ENCODE measurements around the gene DNAJC5. TPM values are rescaled to one million over a fixed set of nuclear protein-coding genes. Genes with fewer than 3 reads are reported as not detected.
A peak's percentile ranks its signal among the peaks of the same experiment; 100 is the strongest.
"Not testable (repeated sequence)": the region's sequence is repeated elsewhere in the genome, so short reads cannot be mapped to it uniquely, and the experiment has no call there.

DNAJC5 gene
- total RNA-seq, 1 experiment from 2014 or later, result 16.1 TPM

DNA sequence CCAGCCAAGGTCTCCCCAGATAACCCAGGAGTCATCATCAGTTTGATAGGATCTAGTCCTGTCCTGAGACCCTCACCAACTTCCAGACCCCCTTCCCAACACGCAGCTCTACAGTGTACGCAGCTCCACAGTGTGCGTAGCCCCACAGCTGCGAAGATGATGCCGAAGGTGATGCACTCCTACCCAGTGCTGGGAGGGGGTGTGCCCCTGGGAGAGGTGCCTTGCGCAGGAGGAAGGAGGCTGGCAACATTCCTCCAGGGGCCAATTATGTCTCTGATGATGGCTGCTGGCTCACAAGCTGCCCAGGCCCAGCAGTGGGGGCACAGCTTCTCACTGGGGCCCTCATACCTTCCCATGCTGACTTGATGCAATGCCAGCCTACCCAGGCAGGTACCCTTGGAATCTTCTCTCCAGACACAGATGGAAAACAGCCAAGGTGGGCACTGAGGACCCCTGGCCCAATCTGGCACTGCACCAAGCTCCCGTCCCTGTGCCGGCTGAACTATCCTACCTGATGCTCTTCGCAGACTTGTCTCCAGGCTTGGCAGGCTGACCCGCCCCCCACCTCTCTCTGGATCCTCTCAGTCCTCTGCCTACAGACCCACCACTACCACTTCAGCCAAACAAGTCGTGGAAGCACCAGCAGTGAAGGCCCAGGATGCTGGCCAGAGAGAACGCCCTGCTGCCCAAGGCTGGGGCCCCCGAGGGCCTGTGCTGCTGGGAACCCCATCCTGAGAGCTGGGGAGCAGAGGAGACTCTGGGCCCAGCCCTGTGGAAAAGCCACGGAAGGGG is 73.4 kb downstream of the DNAJC5 start:
- no peak for DNase-seq (ENCODE audit: low spot score)

- DNase-seq (ENCODE audit: low spot score), result no peak
These were observed 74.2 kb downstream of the DNAJC5 start for GRCh38 chr20:63968928-63969760.

- peak; percentile 16 for DNase-seq (ENCODE audit: low spot score)
These were observed 75.2 kb downstream of the DNAJC5 start, which contains the start of gene ZNF512B for GRCh38 chr20:63969838-63970713. ZNF512B (minus strand) TSS chr20:63969930; CDS start chr20:63967950, 1,980 bp downstream.

- DNase-seq (ENCODE audit: low spot score), result no peak
These were observed 75.9 kb downstream of the DNAJC5 start for GRCh38 chr20:63970714-63971431.

DNA sequence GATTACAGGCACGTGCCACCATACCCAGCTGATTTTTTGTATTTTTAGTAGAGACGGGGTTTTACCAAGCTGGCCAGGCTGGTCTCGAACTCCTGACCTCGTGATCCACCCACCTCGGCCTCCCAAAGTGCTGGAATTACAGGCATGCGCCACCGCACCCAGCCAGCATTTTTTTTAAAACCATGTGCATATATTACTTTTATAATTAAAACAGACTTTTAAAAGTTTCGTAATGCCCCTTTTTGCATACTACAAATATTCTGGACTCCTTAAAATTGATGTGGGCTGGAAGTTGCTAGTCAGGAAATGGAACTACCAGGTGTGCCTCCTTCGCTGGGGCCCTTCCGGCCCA is 77.0 kb downstream of the DNAJC5 start:
- not testable (repeated sequence) for DNase-seq (ENCODE audit: low spot score)

GRCh38 chr20:63972312-63973159 is 77.6 kb downstream of the DNAJC5 start:
- no peak for DNase-seq (ENCODE audit: low spot score)

- DNase-seq (ENCODE audit: low spot score), result no peak
These were observed 78.2 kb downstream of the DNAJC5 start for GRCh38 chr20:63973160-63973479.

DNA sequence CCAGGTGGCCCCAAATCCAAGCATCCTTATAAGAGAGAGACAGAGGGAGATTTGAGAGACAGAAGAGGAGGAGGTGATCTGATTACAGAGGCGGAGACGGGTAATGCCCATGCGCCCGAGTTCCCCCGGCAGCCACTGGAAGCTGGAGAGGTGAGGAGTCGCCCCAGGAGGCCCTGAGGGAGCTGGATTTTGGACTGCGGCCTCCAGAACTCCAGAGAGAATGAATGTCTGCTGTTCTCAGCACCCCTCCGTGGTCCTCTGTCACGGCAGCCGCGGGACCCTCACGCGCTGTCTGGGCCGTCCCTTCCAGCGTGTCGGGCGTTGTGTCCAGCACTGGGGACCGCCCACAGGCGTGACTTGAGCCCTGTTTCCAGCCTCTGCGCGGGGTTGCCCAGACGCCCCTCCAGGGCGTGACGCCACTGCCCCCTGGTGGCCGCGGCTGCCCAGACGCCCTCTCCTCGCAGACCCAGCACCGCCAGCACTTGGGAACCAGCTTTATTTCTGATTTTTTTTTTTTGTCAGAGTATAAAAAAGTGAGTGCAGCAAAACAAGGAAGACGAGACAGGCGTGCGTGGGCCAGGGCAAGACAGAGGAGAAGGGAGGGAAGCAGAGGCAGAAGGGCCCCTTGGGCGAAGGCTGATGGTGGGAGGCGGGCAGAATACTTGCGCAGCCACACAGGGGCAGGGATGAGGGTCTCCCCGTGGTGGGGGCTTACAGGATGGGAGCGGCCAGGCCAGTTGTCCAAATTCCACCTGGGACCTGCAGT is 78.9 kb downstream of the DNAJC5 start:
- peak; percentile 74 for DNase-seq (ENCODE audit: low spot score)

DNA sequence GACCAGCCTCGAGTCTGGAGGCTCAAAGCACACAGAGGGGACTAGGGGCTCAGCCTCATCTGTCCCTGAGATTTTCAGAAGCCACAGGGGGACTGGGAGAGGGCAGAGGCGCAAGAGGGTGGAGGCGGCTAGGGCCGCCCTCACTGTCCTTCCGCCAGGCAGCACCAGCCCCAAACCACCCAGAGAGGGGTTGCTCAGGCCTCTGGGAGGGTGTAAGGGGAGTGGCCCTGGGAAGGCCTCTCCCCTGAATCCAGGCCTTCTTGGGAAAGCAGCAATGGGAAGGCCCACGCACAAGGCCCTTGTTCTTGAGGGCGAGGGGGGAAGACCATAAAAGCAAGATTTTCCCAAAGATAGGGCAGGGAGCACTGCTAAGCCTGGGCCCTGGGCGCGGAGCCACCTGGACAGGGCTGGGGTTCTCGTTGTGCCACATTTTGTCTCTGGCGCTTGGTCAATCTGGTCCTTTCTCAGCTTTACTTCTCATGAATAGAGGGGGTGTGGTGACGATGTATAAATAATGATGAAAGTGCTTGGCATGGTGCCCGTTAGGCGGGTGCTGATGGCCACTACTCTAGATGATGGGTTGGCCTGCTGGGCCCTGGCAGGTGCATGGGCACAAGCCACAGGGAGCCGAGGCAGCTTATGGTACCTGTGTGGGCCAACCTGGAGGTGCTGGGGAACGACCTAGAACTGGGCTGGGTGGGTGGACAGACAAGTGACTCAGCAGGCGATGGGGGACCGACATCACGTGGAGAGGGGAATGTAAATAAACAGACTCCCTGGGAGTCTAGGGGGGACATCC is 79.7 kb downstream of the DNAJC5 start:
- peak; percentile 50 for DNase-seq (ENCODE audit: low spot score)

DNA sequence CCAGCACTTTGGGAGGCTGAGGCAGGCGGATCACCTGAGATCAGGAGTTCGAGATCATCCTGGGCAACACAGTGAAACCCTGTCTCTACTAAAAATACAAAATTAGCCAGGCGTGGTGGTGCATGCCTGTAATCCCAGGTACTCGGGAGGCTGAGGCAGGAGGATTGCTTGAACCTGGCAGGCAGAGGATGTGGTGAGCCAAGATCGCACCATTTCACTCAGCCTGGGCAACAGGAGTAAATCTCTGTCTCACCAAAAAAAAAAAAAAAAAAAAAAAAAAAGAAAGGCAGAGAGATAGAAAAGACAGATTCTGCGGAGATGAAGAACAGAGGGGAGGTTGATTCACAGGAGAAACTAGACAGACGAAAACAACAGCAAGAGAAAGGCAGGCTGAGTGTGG is 81.6 kb downstream of the DNAJC5 start:
- not testable (repeated sequence) for DNase-seq (ENCODE audit: low spot score)

GRCh38 chr20:63976980-63977738 is 82.2 kb downstream of the DNAJC5 start:
- DNase-seq (ENCODE audit: low spot score), result no peak

- DNase-seq (ENCODE audit: low spot score), result no peak
These were observed 82.9 kb downstream of the DNAJC5 start for GRCh38 chr20:63977739-63978276.

- DNase-seq (ENCODE audit: low spot score), result no peak
These were observed 83.6 kb downstream of the DNAJC5 start for GRCh38 chr20:63978319-63979228.

- no peak for DNase-seq (ENCODE audit: low spot score)
These were observed 84.3 kb downstream of the DNAJC5 start for GRCh38 chr20:63979229-63979556.

DNA sequence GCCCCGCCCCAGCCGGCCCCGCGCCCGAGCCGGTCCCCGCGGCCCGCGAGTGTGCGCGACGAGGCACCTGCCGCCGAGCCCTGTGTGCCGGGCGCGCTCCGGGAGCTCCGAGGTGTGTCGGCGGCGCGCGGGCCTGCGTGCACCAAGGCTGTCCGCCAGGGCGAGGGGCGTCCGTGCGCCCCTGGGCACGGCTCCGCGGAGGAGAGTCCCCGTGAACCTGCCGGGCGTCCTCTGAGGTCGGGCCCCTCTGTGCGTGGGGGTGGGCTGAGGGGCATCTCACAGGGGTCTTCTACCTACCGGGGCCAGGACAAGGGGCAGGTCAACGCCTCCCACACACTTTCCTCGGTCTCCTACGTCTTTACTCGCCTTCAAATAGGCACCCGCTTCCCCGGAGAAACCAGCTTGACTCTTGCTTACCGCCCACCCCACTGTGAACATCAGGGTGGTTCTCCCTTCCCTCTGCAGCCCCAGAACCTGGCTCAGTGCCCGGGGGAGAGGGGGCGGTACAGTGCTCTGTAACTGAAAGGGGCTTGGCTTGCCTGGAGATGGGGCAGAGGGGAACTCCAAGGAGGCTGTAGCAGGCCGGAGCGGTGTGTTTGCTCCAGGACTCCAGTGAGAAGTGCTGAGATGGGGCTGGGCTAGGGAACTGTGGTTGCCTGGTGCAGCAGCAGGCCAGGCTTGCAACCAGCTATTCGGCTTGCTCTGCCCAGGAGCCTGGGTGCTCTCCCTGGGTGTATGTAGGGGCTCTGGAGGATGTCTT is 84.8 kb downstream of the DNAJC5 start, which contains the start of gene SAMD10:
SAMD10 (minus strand) TSS at position 86 of the 760 bp plus-strand sequence. CDS start 175 bp downstream, outside the sequence.
- no peak for DNase-seq (ENCODE audit: low spot score)

DNA sequence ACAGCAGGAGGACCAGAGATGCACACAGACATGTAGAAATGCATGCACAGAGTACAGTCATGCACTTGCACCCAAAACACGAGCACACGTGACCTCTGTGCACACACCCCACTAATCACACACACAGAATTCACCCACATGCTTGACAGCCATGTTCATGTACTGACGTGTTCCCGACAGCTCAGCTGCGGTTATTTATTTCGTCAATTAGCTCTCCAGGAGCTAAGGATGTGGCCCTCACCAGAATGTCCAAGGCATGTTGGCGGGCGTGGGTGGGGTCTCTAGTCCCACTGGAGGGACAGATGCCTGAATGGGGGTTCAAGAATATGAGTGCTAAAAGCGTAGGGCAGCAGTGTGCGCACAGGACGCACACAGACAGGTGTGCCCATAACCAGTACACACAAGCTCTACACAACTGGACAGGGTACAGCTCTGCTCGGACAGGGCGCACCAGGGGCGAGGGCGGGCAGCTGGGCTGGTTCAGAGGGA is 85.4 kb downstream of the DNAJC5 start:
- DNase-seq (ENCODE audit: low spot score), result no peak

Measured in H4 (cell line).